Neutrophil (primary cell): ENCODE measurements around the gene CFAP74.

Source experiments
- H3K27ac ChIP-seq: fragments of 200-600 bp; sonication (generic); 2 replicates; pipeline ENCODE4 v1.5.1; 2016; ENCODE audit warnings: mild to moderate bottlenecking, moderate library complexity
- H3K27me3 ChIP-seq: fragments of 200-600 bp; sonication (generic); 2 replicates; pipeline ENCODE4 v1.6.0; 2016; ENCODE audit warnings: mild to moderate bottlenecking
- H3K36me3 ChIP-seq: fragments of 200-600 bp; sonication (generic); 2 replicates; pipeline ENCODE4 v1.5.1; 2017
- H3K4me1 ChIP-seq, 2 experiments: fragments of 200-600 bp in 1 of 2; sonication (generic) in 1 of 2; 1 replicate in 1 of 2; 2 replicates in 1 of 2; pipeline versions ENCODE4 v1.5.1 to v1.6.1; 2013 to 2016; ENCODE audit warnings: low read depth in 1 of 2, low read length in 1 of 2, mild to moderate bottlenecking in 1 of 2, moderate library complexity in 1 of 2; ENCODE audit not compliant: control insufficient read depth in 1 of 2, insufficient read depth in 1 of 2
- H3K4me3 ChIP-seq, 2 experiments: fragments of 200-600 bp in 1 of 2; sonication (generic) in 1 of 2; 1 replicate in 1 of 2; 2 replicates in 1 of 2; pipeline ENCODE4 v1.5.1; 2013 to 2016; ENCODE audit warnings: low read depth in 1 of 2, low read length in 1 of 2, mild to moderate bottlenecking in 1 of 2, moderate library complexity in 1 of 2
- H3K9me3 ChIP-seq: fragments of 200-600 bp; sonication (generic); 2 replicates; pipeline ENCODE4 v1.5.1; 2016
- CTCF ChIP-seq: fragments of 200-600 bp; sonication (generic); IDR thresholded peaks from 2 replicates; pipeline ENCODE4 v1.5.1; 2016; ENCODE audit warnings: antibody characterized with exemption

Gene CFAP74

GRCh38 chr1:2019172-2019543 is 15.6 kb upstream of the CFAP74 start, which contains the start of gene GABRD:
GABRD (plus strand) TSS chr1:2019345; CDS start chr1:2019424, 79 bp downstream.
- Histone ChIP-seq H3K36me3 (no peaks in the 10 kb centered on the region), H3K27me3 (peaks cover 95% of the 10 kb centered on the region), H3K27ac (no peak within 1 kb of the TSS), H3K9me3 (no peaks in the 10 kb centered on the region), H3K4me1 (no peaks in the 10 kb centered on the region), H3K4me3 (no peak within 1 kb of the TSS)
- no peak for TF ChIP-seq CTCF

DNA sequence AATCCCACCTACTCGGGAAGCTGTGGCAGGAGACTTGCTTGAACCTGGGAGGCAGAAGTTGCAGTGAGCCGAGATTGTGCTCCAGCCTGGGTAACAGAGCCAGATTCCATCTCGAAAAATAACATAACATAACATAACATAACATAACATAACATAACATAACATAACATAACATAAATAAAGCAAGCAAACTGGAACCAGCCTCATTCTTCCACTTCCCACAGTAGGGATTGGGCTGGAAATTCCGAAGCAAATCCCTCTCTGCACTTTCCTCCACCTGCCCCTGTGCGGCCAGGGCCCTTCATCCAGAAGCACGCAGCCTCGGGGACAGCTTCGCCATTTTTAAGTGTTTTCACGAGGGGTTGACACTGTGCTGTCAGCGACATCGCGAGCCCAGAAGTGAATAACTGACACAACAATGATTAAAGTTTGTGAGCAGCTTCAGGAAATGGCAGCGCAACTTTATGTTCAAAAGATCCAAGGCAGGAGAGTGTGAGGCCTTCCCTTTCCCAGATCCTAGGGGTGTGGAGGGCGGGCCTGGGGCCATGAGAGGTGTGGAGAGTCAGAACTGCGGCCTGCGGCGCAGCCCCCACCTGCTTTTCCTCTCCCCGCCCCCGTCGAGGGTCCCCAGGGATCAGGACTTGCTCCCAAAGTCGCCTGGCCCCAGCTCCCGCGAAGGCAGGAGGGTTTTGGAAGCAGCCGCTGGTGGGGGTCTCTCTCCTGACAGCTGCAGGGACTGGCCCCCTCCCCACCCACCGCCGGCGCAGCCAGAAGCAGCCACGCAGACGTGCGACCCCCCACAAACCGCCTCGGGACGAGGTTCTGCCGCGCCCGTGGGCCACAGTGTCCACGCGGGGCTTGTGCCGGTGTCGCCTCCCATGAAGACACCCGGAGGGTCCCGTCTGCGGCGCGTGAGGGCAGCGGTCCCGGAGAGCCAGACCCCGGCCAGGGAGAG is 14.9 kb upstream of the CFAP74 start:
- Histone ChIP-seq H3K4me1 (no peaks in the 10 kb centered on the region), H3K27me3 (peaks cover 96% of the 10 kb centered on the region), H3K9me3 (no peaks in the 10 kb centered on the region), H3K27ac (no peak overlapping the region), H3K36me3 (no peaks in the 10 kb centered on the region), H3K4me3 (no peak overlapping the region)
- no peak for TF ChIP-seq CTCF

GRCh38 chr1:2016123-2016522 is 12.5 kb upstream of the CFAP74 start:
- H3K4me3 ChIP-seq = no peak overlapping the region
- no peak overlapping the region for H3K27ac ChIP-seq
- no peaks in the 10 kb centered on the region for H3K4me1 ChIP-seq
- H3K27me3 ChIP-seq = peaks cover 92% of the 10 kb centered on the region
- H3K36me3 ChIP-seq = no peaks in the 10 kb centered on the region
- TF ChIP-seq CTCF = no peak
- no peaks in the 10 kb centered on the region for H3K9me3 ChIP-seq

DNA sequence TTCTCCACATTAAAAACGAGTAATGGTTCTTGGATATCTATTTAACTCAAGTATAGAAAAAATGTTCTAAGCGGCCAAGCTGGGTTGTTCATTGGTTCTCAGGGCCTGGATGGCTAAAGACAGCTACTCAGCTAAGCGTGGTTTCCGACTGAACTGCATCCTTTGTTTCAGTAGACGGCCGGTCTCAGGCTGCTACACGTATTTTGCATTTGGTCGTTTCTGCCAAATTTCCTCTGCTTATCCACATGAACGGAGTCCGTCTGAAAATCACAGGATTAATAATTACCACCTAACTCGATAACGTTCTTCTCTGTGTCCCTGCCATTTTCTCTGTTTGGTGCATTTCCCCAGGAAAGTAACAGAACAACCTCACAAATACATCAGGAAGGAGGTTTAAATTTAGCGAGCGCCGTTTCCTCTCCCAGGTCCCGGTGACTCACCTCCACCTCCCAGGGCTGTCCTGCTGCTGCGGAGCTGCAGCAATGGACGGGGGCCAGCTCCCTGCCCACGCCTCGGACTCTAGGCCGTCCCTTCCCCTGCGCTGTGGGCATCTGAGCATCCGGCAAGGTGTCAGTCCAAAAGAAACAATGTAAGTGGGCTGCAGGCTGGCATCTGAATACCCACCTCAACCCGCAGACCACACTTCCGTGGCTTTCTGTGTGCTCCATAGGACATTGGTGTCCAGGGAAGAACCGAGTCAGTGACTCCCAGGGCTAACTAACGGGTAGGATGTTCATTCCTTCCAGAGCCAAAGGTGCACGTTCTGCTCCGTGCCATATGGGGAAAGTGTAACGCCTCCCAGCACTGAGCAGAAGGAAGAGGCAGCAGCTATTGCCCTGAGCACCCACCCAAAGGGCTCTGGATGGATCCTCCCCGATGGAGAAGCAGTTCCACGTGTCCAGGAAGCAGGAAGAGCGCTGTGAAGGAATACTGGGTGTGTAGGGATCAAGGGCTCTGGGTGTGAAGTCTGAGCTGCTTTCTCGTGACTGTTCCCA is 11.5 kb upstream of the CFAP74 start:
- no peak for TF ChIP-seq CTCF
- peaks cover 92% of the 10 kb centered on the region for H3K27me3 ChIP-seq
- H3K36me3 ChIP-seq = no peaks in the 10 kb centered on the region
- H3K4me3 ChIP-seq = no peak overlapping the region
- H3K27ac ChIP-seq = no peak overlapping the region
- H3K9me3 ChIP-seq = no peaks in the 10 kb centered on the region
- no peaks in the 10 kb centered on the region for H3K4me1 ChIP-seq

- peaks cover 87% of the 10 kb centered on the region for H3K27me3 ChIP-seq
- H3K36me3 ChIP-seq = no peaks in the 10 kb centered on the region
- H3K4me3 ChIP-seq = no peak overlapping the region
- no peak overlapping the region for H3K27ac ChIP-seq
- no peaks in the 10 kb centered on the region for H3K4me1 ChIP-seq
- TF ChIP-seq CTCF = no peak
- H3K9me3 ChIP-seq = no peaks in the 10 kb centered on the region
Observed at GRCh38 chr1:2014181-2014580, 10.6 kb upstream of the CFAP74 start.
